Kidney (tissue), 14 donors: ENCODE results near the gene WNT7B. TPM values are rescaled to one million over a fixed set of nuclear protein-coding genes. Genes with fewer than 3 reads are reported as not detected.

ENCODE experiments used
- DNase-seq, 5 donors: peaks; one replicate each; pipeline ENCODE4 v3.0.0-alpha.2; 2013 to 2020
- FAIRE-seq: peaks from 2 replicates; lab custom pipeline; 2012; peaks lifted over from hg19 to GRCh38; lab: Jason Lieb, UNC
- H3K27ac ChIP-seq, 2 donors: one replicate each; pipeline ENCODE4 v1.7.0; 2013; ENCODE audit warnings: low read depth in 2 of 2, low read length in 2 of 2, inconsistent platforms in 1 of 2
- H3K27me3 ChIP-seq: one replicate; pipeline ENCODE4 v1.7.1; 2013; ENCODE audit warnings: low read length, inconsistent platforms; ENCODE audit not compliant: control insufficient read depth, insufficient read depth
- H3K36me3 ChIP-seq, 3 donors: one replicate each; pipeline versions ENCODE4 v1.7.0 to v1.7.1; 2013; ENCODE audit warnings: low read length in 3 of 3, control low read depth in 1 of 3, inconsistent platforms in 1 of 3; ENCODE audit not compliant: insufficient read depth in 3 of 3, control insufficient read depth in 2 of 3
- H3K4me1 ChIP-seq, 3 donors: one replicate each; pipeline versions ENCODE4 v1.7.0 to v1.7.1; 2013; ENCODE audit warnings: low read length in 3 of 3, inconsistent platforms in 1 of 3, low read depth in 1 of 3; ENCODE audit not compliant: control insufficient read depth in 2 of 3, insufficient read depth in 2 of 3
- H3K4me3 ChIP-seq, 3 donors: one replicate each; pipeline versions ENCODE4 v1.7.0 to v1.8.1; 2013; ENCODE audit warnings: low read length in 3 of 3, control low read depth in 1 of 3, inconsistent platforms in 1 of 3
- H3K9ac ChIP-seq, 3 donors: one replicate each; pipeline versions ENCODE4 v1.7.0 to v1.7.1; 2013; ENCODE audit warnings: low read length in 3 of 3, control low read depth in 1 of 3, inconsistent platforms in 1 of 3
- H3K9me3 ChIP-seq, 3 donors: one replicate each; pipeline versions ENCODE4 v1.7.0 to v1.7.1; 2013; ENCODE audit warnings: low read length in 3 of 3, control low read depth in 1 of 3, inconsistent platforms in 1 of 3; ENCODE audit not compliant: control insufficient read depth in 2 of 3, insufficient read depth in 1 of 3
- CTCF ChIP-seq: IDR thresholded peaks from 3 replicates; pipeline ENCODE4 v1.5.1; 2012; ENCODE audit warnings: mild to moderate bottlenecking, moderate library complexity, borderline replicate concordance; ENCODE audit not compliant: insufficient read depth; ENCODE audit errors: extremely low read depth
- intact Hi-C: fragments of 100-400 bp; cut with DNase I; formaldehyde crosslinking; loops from one replicate; pipeline ENCODE4 v1.11.1; 2022
- polyA plus RNA-seq: library from polyadenylated mRNA; stranded (reverse); fragments of 350-450 nt; fragmentation: Illumina TruSeq; extraction: RNeasy Lipid Tissue Mini Kit (QIAGEN cat#74804); gene quantifications from one replicate; pipeline ENCODE4 v1.2.3, GENCODE V29; 2014; ENCODE audit warnings: low read depth, low replicate concordance; ENCODE audit not compliant: insufficient read depth
- total RNA-seq: library from RNA; stranded (reverse); fragmentation: NEBNext Ultra II Directional; extraction: Animal tissue kit (Norgen Biotek cat#: 25700); gene quantifications from one replicate; pipeline ENCODE4 v1.2.1, GENCODE V29; 2021
- donor health status: control.
- donor health status: control.
- donor health status: control.
- donor health status: control.
- donor health status: control.
- donor health status: DM: yes; HTN: yes; CAD: no.
- donor health status: Normal renal cell carcinoma (clear cell type).

The WNT7B gene
- total and polyA plus RNA-seq, 2 donors from 2014 or later, result 1.6 to 2.4 TPM

DNA sequence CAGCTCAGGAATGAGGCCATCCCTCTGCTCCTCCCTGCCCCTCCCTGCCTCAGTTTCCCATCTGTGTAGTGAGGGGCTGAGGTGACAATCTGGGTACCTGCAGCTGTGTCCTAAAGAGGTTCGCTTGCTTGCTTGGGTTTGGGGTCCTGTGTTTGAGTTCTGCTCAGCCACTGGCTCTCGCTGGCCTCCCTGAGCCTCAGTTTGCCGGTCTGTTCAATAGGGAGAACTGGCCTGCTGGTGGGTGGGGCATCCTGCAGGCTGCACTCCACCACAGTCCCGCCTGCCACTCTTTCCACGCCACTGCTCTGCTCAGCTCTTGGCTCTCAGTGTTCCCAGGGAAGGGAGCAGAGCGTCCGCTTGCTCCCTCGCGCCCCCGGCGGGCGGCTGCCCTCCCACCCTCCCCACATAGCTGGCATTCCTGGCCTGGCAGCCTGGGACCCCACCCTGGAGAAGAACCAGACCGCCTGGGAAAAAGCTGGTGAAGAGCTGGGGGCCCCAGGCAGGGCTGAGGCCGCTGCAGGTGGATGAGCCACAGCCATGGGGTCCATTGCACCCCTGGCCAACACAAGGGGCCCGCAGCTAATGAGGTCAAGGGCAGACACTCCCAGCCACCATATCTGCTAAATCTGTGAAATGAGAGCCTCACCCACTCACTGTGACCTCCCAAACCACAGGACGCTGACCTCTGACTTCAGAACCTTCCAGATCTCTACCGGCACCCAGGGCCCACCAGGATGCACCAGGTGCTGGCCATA is 15.1 kb downstream of the WNT7B start:
- no peaks in the 10 kb centered on the region for H3K4me1 ChIP-seq
- H3K27me3 ChIP-seq, result no peaks in the 10 kb centered on the region
- H3K4me3 ChIP-seq, result no peak overlapping the region
- DNase-seq (no peak), FAIRE-seq (no peak)
- H3K36me3 ChIP-seq, result no peaks in the 10 kb centered on the region
- H3K9ac ChIP-seq, result no peak overlapping the region
- TF ChIP-seq CTCF, result no peak
- H3K9me3 ChIP-seq, result no peaks in the 10 kb centered on the region
- H3K27ac ChIP-seq, result no peak overlapping the region
- intact Hi-C loops, result no loop called here

GRCh38 chr22:45960477-45961386 is 16.2 kb downstream of the WNT7B start:
- intact Hi-C loops, result no loop called here
- DNase-seq, result no peak
- Histone ChIP-seq H3K27me3 (no peaks in the 10 kb centered on the region), H3K4me3 (no peak overlapping the region), H3K9me3 (no peaks in the 10 kb centered on the region), H3K36me3 (no peaks in the 10 kb centered on the region), H3K9ac (no peak overlapping the region), H3K27ac (no peak overlapping the region), H3K4me1 (no peaks in the 10 kb centered on the region)
- no peak for TF ChIP-seq CTCF
- FAIRE-seq, result no peak

- TF ChIP-seq CTCF, result no peak
- DNase-seq, result no peak
- Histone ChIP-seq H3K9ac (no peak overlapping the region), H3K9me3 (no peaks in the 10 kb centered on the region), H3K36me3 (no peaks in the 10 kb centered on the region), H3K27me3 (no peaks in the 10 kb centered on the region), H3K4me1 (no peaks in the 10 kb centered on the region), H3K4me3 (no peak overlapping the region), H3K27ac (no peak overlapping the region)
- no peak for FAIRE-seq
- intact Hi-C loops, result no loop called here
Measured at GRCh38 chr22:45959719-45960476, 17.1 kb downstream of the WNT7B start.
